CD4-positive, alpha-beta T cell treated with Interleukin-17A for 1 hour (primary cell): ENCODE measurements around the gene TTBK2.
"Not testable (repeated sequence)": the region's sequence is repeated elsewhere in the genome, so short reads cannot be mapped to it uniquely, and the experiment has no call there.

Experiments used
- DNase-seq: peaks from one replicate; pipeline ENCODE4 v3.0.0-alpha.2; 2020

The TTBK2 gene

DNA sequence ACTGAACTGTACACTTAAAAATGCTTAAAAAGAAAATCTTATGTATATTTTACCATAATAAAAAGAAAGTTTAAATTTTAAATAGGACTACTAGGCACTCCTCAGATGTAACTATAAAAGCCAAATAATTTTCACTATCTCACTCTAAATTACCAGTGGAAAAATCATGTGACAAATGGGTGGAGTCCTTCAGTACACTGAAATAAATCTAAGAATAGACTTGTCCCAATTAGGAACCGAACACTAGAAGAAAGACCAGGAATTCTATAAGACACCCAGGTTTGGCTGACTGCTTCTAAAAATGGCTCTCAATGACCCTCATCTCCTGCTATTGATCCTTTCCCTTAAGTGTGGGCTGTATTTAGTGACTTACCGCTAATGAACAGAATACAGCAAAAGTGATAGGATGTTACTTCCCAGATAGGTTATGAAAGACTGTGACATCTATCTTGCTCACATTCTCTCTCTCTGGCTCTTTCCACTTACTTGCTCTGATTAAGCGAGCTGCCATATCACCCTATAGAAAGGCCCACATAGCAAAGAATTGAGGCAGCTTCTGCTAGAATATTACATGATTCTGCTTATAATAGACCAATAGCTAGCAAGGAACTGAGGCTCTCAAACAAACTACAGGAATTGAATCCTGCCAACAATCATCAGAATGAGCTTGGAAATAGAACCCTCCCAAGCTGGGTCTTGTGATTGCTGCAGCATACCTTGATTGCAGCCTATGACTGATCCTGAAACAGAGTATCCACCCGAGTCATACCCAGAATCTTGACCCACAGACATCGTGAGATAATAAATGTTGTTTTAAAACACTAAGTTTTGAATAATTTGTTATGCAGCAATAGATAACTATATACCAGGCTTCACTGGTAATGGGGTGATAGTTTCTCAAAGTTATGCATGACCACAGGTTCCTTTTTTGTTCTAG lies 16.9 kb downstream of the TTBK2 start:
- DNase-seq = no peak

DNA sequence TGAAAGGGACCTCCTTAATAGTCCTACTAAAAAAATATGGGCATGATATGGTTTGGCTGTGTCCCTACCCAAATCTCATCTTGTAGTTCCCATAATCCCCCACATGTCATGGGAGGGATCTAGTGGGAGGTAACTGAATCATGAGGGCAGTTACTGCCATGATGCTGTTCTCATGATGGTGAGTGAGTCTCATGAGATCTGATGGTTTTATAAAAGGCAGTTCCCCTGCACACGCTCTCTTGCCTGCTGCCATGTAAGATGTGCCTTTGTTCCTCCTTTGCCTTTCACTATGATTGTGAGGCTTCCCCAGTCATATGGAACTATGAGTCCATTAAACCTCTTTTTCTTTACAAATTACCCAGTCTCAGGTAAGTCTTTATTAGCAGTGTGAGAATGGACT lies 26.7 kb downstream of the TTBK2 start:
- not testable (repeated sequence) for DNase-seq

DNA sequence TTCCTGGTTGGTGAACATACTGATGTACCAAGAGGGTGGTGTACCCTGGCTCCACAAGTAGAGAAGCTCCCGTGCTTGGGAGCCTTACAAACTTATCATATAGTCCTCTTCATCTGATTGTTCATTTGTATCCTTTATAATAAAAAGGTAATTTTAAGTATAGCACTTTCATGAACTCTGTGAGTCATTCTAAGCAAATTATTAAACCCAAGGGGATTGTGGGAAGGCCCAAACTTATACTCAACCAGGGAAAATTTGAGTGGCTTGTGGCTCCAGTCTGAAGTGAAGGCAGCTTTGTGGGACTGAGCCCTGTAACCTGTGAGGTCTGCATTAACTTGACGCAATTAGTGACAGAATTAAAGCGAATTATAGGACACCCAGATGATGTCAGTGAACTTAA lies 29.0 kb downstream of the TTBK2 start:
- DNase-seq = no peak

DNA sequence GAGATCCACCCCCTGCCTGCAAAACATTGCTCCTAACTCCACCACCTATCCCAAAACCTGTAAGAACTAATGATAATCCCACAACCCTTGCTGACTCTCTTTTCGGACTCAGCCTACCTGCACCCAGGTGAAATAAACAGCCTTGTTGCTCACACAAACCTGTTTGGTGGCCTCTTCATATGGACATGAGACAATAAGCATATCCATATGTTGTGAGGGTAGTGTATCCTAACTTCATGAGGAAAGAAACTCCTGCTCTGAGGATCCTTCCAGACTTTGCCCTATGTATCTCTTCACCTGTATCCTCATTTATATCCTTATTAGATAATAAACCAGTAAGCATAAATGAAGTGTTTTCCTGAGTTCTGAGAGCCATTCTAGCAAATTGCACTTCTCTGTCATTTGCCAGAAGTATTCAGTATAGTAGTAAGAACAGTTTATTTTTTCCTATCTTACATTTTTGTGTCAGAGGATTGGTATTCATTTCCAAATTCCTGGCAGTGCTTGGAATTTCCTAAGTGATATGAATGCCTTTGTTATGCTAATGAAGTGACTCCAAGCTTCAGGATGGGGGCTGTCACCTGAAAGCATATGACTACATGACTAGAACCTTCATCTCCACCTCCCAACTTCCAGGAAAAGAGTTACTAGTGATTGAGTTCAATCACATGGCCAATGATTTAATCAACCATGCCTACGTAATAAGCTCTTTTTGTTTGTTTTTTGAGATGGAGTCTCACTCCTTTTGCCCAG lies 30.2 kb downstream of the TTBK2 start:
- DNase-seq = no peak

DNA sequence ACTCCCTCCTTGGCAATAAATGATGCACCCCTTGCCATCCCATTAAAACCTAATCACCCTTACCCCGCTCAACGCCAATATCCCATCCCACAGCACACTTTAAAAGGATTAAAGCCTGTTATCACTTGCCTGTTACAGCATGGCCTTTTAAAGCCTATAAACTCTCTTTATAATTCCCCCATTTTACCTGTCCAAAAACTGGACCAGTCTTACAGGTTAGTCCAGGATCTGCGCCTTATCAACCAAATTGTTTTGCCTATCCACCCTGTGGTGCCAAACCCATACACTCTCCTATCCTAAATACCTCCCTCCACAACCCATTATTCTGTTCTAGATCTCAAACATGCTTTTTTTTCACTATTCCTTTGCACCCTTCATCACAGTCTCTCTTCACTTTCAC lies 33.2 kb downstream of the TTBK2 start:
- DNase-seq = not testable (repeated sequence)

DNA sequence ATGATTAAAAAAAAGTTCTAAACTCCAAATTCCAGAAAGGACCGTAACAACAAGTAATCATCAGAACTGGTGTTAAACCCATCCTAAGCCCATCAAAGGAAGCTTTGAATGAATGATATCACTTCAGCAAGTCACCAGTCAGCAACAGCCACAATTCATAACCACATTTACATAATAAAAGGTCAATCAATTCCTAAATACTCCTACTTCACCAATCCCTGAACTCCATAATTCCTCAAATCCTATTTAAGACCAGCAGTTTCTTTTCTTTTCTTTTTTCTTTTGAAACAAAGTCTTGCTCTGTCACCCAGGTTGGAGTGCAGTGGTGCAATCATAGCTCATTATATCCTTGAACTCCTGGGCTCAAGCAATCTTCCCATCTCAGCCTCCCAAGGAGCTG lies 40.5 kb downstream of the TTBK2 start:
- no peak for DNase-seq

DNA sequence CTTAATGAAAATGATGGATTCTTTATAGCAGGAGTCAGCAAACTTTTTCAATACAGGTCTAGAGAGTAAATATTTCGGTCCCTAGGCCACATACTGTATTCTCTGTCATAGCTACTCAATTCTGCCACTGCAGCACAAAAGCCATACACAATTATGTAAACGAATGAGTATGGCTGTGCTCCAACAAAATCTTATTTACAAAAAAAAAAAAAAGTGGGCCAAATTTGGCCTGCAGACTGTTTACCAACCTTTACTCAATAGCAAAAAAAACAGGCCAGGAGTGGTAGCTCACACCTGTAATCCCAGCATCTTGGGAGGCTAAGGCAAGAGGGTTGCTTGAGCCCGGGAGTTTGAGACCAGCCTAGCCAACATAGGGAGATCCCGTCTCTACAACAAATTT lies 41.1 kb downstream of the TTBK2 start:
- DNase-seq = no peak

DNA sequence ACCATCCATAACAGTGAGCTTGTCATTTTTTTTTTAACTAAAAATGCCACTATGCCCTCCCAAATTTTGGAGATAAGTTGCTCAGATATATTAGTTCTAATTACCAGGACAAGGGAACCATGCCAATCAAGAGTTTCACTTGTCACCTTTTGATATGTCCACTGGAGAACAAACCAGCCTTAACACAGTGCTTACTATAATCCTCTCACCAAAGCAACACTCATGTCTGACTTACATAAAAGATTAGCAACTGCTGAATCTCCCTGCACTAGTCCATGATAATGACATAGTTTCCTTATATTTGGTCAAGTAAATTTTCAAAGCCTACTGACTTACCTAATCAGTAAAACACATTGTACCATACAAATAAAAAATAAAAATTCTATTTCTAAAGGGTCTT lies 44.4 kb downstream of the TTBK2 start:
- no peak for DNase-seq

DNA sequence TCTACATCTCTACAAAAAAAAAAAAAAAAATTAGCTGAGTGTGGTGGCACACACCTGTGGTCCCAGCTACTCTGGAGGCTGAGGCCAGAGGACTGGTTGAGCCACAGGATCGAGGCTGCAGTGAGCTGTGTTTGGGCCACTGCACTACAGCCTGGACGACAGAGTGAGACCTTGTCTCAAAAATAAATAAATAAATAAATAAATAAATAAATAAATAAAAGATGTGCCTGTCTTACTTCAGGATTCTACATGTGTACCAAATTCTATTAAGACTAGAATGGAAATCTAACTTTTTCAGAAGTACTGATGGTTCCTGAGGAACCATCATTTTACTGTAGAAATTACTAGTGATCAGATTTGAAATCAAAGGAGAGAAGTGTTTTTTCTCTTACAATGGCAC lies 51.9 kb downstream of the TTBK2 start:
- DNase-seq = no peak

DNA sequence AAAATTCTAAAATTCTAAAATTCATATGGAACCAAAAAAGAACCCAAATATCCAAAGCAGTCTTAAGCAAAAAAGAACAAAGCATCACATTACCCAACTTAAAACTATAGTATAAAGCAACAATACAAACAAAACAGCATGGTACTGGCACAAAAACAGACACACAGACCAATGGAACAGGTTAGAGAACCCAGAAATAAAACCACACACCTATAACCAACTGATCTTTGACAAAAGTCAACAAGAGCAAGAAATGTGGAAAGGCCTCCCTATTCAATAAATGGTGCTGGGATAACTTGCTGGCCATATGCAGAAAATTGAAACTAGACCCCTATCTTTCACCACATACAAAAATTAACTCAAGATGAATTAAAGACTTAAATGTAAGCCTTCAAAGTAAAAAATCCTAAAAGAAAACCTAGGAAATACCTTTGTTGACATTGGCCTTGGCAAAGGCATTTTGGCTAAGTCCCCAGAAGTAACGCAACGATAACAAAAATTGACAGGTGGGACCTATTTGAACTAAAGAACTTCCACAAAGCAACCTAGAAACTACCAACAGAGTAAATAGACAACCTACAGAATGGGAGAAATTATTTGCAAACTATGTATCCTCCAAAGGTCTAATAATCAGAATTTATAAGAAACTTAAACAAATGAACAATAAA lies 56.9 kb downstream of the TTBK2 start:
- no peak for DNase-seq

DNA sequence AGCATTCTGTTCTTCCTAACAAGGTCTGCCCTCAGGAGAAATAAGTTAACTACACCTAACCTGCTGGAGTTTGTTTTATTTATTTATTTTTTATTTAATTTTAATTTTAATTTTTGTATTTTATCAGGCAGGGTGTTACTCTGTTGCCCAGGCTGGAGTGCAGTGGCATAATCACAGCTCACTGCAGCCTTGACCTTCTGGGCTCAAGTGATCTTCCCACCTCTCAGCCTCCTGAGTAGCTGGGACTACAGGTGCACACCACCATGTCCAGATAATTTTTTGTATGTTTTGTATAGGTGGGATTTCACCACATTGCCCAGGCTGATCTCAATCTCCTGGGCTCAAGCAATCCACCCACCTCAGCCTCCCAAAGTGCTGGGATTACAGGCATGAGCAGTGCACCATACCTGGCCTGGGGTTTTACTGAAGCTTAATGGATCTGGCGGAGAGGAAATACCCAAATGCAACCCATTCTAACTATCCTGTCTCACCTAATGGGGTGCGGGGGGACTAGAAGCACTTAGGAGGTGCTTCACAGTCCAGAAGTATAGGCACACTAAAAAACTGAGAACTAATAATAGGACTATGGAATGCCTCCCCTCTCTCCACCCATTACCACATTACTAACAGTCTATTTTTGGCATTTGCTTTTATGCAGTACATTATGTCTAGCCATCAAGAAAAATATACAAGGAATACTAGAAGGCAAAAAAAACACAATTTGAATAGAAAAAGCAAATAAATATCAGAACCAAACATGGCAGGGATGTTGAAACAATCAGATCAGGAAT lies 61.4 kb downstream of the TTBK2 start:
- DNase-seq = no peak

DNA sequence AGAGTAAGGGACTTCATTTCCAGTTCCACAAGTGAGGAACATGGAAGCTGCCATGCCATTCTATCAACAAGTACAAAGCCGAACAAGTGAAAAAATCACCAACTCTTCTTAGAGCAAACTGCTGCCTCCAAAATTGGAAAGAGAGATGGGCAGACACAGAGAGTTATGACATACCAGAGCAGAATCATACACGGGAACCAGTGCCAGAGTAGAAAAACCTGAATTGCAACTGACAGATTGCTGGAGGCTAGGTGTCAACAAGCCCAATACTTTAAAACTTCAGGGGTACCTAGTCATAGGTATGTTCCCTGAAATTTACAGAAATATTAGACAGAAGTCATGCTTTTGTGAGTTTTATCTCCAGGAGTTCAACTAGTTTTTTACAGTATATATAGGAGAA lies 62.0 kb downstream of the TTBK2 start:
- no peak for DNase-seq

DNA sequence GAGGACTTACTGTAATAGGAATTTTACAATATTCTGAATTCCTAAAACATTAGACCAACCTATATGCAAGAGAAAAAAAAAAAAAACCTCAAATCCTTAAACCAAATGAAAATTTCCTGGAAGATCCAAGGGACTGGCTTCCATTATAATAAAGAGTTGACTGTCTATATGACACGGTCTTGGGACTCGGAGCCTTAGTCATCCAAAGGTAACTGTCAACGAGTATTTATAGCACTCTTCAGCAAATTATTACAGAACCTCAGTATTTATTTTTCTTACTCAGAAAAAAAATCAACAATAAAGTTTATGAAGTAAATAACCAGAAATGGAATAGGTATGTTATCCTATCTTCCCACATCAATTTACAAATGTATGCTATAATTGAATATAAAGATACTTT lies 66.0 kb downstream of the TTBK2 start:
- DNase-seq = no peak

DNA sequence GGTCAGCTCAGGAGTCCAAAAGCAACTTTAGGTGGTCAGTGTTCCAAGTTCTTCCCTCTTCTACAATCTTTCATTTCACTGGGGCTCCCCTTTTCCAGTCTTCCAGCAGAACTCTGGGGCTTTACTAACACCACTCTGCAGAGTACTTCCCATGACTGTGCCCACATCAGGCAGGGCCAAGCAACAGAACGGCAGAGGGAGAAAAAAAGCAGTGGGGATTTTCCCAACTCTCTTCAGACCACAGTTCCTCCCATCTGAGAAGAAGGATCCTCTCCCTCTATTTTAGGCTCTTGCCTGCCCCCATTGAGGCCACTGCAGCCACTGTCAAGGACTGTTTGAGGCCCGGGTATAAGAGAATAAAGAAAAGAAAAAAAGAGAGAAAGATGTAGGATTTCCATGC lies 70.7 kb downstream of the TTBK2 start:
- no peak for DNase-seq

DNA sequence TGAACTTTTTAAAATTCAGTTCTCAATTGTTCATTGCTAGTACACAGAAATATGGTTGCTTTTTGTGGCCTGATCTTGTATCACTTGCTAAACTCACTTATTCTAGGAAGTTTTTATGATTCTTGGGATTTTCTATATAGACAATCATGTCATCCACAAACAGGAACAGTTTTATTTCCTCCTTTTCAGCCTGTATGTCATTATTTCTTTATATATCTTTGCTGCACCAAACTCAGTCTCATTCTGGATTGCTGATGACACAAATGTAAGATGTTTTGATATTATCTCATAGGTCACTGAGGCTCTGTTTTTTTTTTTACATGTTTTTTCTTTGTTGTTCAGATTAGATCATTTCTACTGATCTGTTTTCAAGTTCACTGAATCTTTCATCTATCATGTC lies 71.7 kb downstream of the TTBK2 start:
- DNase-seq = no peak

DNA sequence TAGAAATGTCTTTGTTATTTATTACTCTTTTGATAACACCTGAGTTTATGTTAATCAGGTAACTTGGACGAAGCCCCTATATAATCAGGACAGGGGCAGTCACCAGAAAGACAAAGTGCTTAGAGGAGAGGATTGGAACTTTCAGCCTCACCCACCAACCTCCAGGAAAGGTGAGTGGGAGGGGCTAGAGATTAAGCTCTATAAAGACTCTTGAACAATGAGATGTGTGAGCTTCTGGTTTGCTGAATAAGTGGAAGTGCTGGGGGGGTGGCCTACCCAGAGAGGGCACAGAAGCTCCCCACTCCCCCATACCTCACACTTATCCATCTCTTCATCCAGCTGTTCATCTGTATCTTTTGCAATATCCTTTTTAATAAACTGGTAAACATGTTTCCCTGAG lies 73.9 kb downstream of the TTBK2 start:
- no peak for DNase-seq

DNA sequence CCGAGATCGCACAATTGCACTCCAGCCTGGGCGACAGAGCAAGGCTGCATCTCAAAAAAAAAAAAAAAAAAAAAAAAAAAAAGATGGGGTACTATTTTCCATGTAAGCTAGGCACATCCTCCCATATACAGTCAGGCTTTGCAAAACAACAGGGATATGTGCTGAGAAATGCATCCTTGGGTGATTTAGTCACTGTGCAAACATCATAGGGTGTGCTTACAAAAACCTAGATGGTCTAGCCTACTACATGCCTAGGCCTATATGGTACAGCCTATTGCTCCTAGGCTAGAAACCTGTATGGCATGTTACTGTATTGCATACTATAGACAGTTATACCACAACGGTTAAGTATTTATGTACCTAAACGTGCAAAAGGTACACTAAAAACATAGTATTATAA lies 75.0 kb downstream of the TTBK2 start:
- DNase-seq = no peak

DNA sequence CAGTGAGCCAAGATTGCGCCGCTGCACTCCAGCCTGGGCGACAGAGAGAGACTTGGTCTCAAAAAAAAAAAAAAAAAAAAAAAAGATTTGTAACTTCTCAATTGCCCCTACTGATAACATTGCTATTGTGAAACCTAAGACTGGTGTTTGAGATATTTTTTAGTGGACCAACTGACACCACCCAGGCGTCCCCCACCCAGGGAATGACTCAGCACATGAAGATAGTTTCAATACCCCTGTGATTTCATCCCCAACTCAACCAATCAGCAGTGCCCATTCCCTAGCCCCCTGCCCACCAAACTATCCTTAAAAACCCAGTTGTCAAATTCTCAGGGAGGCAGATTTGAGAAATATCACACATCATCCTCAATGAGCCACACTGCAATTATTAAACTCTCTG lies 76.9 kb downstream of the TTBK2 start:
- DNase-seq = no peak

DNA sequence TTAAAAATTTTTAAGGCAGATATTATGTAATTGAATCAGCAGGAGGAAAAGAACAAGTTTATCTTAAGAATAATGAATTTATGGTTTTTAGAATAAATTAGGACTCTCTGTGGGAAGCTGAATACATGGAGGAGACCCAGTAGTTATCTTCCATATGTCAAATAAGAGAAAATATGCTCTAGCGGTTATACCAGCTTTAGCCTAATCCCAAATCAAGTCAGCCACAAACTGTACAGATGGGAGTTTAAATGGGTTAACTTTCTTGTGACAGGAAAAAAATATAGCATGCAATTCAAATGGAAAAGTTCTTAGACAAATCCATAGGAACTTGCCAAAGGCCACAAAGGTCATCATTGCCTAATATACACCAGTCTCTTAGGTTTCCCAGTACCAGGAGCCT lies 84.3 kb downstream of the TTBK2 start:
- DNase-seq = no peak

DNA sequence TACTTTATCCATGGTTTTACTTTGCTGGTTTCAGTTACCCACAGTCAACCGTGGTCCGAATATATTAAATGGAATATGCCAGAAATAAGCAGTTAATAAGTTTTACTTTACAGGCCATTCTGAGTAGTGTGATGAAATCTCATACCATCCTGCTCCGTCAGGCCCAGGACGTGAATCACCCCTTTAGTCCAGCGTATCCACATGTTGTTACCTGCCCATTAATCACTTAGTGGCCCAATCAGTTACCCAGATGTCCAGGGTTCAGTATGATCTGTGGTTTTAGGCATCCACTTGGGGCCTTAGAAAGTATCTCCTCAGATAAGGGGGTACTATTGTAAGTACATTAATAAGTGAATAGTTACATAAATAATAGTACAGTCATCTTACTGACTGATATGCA lies 88.0 kb downstream of the TTBK2 start:
- no peak for DNase-seq

DNA sequence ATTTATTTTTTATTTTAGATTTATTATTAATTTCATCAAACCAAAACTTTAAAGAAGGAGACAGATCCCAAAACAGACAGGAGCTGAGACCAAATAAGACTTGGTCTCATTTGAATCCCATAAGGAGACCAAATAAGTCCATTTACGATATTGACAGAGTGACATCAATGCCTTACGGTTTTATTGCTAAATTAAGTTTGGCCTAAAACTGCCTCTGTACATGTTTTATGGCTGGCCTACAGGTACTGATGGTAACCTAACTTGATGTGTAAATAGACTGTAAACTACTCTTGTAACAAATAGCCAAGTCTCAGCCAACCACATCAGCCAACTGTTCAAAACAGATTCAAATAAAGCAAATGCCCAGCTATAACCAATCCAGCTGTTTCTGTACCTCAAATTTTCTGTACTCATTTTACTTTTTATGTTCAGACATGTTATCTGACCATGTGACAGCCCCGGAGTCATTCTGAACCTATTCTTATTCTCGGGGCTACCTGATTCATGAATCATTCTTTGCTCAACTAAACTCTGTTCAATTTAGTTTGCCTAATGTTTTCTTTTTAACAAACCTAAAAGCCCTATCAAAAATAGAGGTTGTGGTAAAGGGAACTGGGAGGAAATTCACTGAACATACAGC lies 94.2 kb downstream of the TTBK2 start:
- DNase-seq = no peak

DNA sequence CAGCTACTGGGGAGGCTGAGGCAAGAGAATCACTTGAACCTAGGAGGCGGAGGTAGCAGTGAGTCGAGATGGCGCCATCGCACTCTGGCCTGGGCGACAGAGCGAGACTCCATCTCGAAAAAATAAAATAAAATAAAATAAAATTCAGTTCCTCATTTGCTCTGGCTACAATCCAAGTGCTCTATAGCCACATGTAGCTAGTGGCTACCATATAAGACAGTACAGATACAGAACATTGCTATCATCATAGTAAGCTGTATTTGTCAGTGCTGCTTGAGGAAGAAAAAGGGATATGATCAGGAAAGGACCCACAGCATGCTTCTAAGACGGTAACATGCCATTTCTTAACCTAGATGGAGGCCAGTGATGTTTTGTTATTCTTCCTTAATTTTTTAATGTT lies 95.0 kb downstream of the TTBK2 start:
- no peak for DNase-seq
